HG02588 (cell line): Measurements from ENCODE around the gene ZBTB16.

Source experiments
- ATAC-seq: cut with Tn5 transposase; IDR thresholded peaks from one replicate; pipeline ENCODE4 v1.9.1; 2021; ENCODE audit warnings: mild to moderate bottlenecking, moderate library complexity; ENCODE audit not compliant: unreplicated experiment

Gene ZBTB16

GRCh38 chr11:114059278-114059983, at the start of gene ZBTB16:
Gene ZBTB16 (plus strand): TSS chr11:114059711. CDS start chr11:114063301, 3,590 bp downstream.
- ATAC-seq: no peak

GRCh38 chr11:114010931-114011330, 48.6 kb upstream of the ZBTB16 start:
- ATAC-seq: no peak

- ATAC-seq: no peak
Observed at GRCh38 chr11:114011443-114011842, 48.1 kb upstream of the ZBTB16 start.

GRCh38 chr11:114015117-114015516, 44.4 kb upstream of the ZBTB16 start:
- ATAC-seq: no peak

- no peak for ATAC-seq
Observed at GRCh38 chr11:114016986-114017385, 42.5 kb upstream of the ZBTB16 start.

- ATAC-seq: no peak
Observed at GRCh38 chr11:114017723-114018122, 41.8 kb upstream of the ZBTB16 start.

- no peak for ATAC-seq
Observed at GRCh38 chr11:114019046-114019445, 40.5 kb upstream of the ZBTB16 start.

- ATAC-seq: no peak
Observed at GRCh38 chr11:114019574-114019973, 39.9 kb upstream of the ZBTB16 start.

- ATAC-seq: no peak
Observed at GRCh38 chr11:114025329-114025907, 34.1 kb upstream of the ZBTB16 start.

GRCh38 chr11:114026355-114026754, 33.2 kb upstream of the ZBTB16 start:
- no peak for ATAC-seq

GRCh38 chr11:114027391-114027790, 32.1 kb upstream of the ZBTB16 start:
- ATAC-seq: no peak

GRCh38 chr11:114027926-114028325, 31.6 kb upstream of the ZBTB16 start:
- ATAC-seq: no peak

GRCh38 chr11:114031246-114031966, 28.1 kb upstream of the ZBTB16 start:
- no peak for ATAC-seq

GRCh38 chr11:114031967-114032320, 27.6 kb upstream of the ZBTB16 start:
- no peak for ATAC-seq

- ATAC-seq: no peak
Observed at GRCh38 chr11:114033066-114033465, 26.4 kb upstream of the ZBTB16 start.

GRCh38 chr11:114033572-114033971, 25.9 kb upstream of the ZBTB16 start:
- ATAC-seq: no peak

- ATAC-seq: no peak
Observed at GRCh38 chr11:114034956-114035355, 24.6 kb upstream of the ZBTB16 start.

GRCh38 chr11:114036147-114036811, 23.2 kb upstream of the ZBTB16 start:
- ATAC-seq: no peak

- ATAC-seq: no peak
Observed at GRCh38 chr11:114036958-114037357, 22.6 kb upstream of the ZBTB16 start.

- ATAC-seq: no peak
Observed at GRCh38 chr11:114039551-114039950, 20.0 kb upstream of the ZBTB16 start.

GRCh38 chr11:114040706-114041211, 18.8 kb upstream of the ZBTB16 start:
- ATAC-seq: no peak
